GM12878 (cell line): ENCODE measurements around the gene CACNA1D. TPM values are rescaled to one million over a fixed set of nuclear protein-coding genes. Genes with fewer than 3 reads are reported as not detected.

Experiments
- ATAC-seq: fragments of 200-7000 bp; cut with Tn5 transposase; 3 replicates; pipeline ENCODE4 v1.9.1; 2020; ENCODE audit warnings: mild to moderate bottlenecking, moderate library complexity
- BruUV-seq: library from RNA; stranded (reverse); fragments of 400-500 nt; replicated peaks from 2 replicates; lab custom pipeline; 2021; lab: Mats Ljungman, UMichigan
- CTCF ChIA-PET: fragments of 300-600 bp; sonication (Branson Sonifier 250); formaldehyde crosslinking; extraction: SDS; loops from one replicate; lab custom pipeline; 2021; ENCODE audit warnings: inconsistent platforms; lab: Yijun Ruan, JAX
- POLR2A ChIA-PET: fragments of 350-600 bp; formaldehyde crosslinking; extraction: SDS; loops from one replicate; lab custom pipeline; 2021; ENCODE audit warnings: inconsistent platforms; lab: Charles Lee
- RAD21 ChIA-PET: fragments of 300-600 bp; sonication (Branson Sonifier 250); formaldehyde crosslinking; loops from one replicate; lab custom pipeline; 2023; ENCODE audit warnings: antibody characterized with exemption; ENCODE audit not compliant: unreplicated experiment; lab: Charles Lee
- SMC1A ChIA-PET: fragments of 300-600 bp; sonication (Branson Sonifier 250); formaldehyde crosslinking; loops from one replicate; lab custom pipeline; 2023; ENCODE audit not compliant: unreplicated experiment, uncharacterized antibody; lab: Charles Lee
- DNase-seq: peaks from one replicate; pipeline ENCODE4 v3.0.0-alpha.2; 2011; ENCODE audit warnings: low read depth, low spot score
- FAIRE-seq: peaks from 3 replicates; lab custom pipeline; 2011; peaks lifted over from hg19 to GRCh38; lab: Jason Lieb, UNC
- H2AFZ ChIP-seq: 2 replicates; pipeline ENCODE4 v1.6.0; 2011; ENCODE audit warnings: low read depth, low read length, control low read depth; ENCODE audit not compliant: control insufficient read depth
- H3K27ac ChIP-seq: 2 replicates; pipeline ENCODE4 v1.5.1; 2011; ENCODE audit warnings: control low read depth; ENCODE audit not compliant: control insufficient read depth, insufficient read depth
- H3K27me3 ChIP-seq, 2 experiments: replicated peaks in 1 of 2; 2 replicates each; pipeline versions ENCODE4 v1.6.0 to v1.6.1; 2011; ENCODE audit warnings: low read length in 1 of 2; ENCODE audit not compliant: control insufficient read depth in 2 of 2, insufficient read depth in 2 of 2
- H3K36me3 ChIP-seq, 2 experiments: 2 replicates each; pipeline ENCODE4 v1.5.1; 2011; ENCODE audit warnings: low read length in 1 of 2; ENCODE audit not compliant: control insufficient read depth in 2 of 2, insufficient read depth in 2 of 2
- H3K4me1 ChIP-seq: 2 replicates; pipeline ENCODE4 v1.6.1; 2011; ENCODE audit warnings: mild to moderate bottlenecking, low read length, moderate library complexity, mixed read lengths; ENCODE audit not compliant: control insufficient read depth, insufficient read depth
- H3K4me2 ChIP-seq: 2 replicates; pipeline ENCODE4 v1.6.0; 2011; ENCODE audit warnings: control low read depth; ENCODE audit not compliant: control insufficient read depth, insufficient read depth
- H3K4me3 ChIP-seq: fragments of 200-600 bp; sonication (generic); 2 replicates; pipeline ENCODE4 v1.5.1; 2016
- H3K79me2 ChIP-seq: 2 replicates; pipeline ENCODE4 v1.6.0; 2011; ENCODE audit warnings: low read length; ENCODE audit not compliant: control insufficient read depth, insufficient read depth
- H3K9ac ChIP-seq: 2 replicates; pipeline ENCODE4 v1.8.0; 2011; ENCODE audit warnings: low read length, control low read depth, mixed read lengths; ENCODE audit not compliant: control insufficient read depth, insufficient read depth
- H3K9me3 ChIP-seq: replicated peaks from 3 replicates; pipeline ENCODE4 v1.5.1; 2011; ENCODE audit warnings: mild to moderate bottlenecking, low read length; ENCODE audit not compliant: control insufficient read depth, insufficient read depth
- H4K20me1 ChIP-seq: 2 replicates; pipeline ENCODE4 v1.6.0; 2011; ENCODE audit not compliant: control insufficient read depth, insufficient read depth
- BHLHE40 ChIP-seq, 2 experiments: fragments of 450-650 bp in 1 of 2; IDR thresholded peaks; 2 replicates each; pipeline ENCODE4 v1.6.1; 2011 to 2017; ENCODE audit warnings: low read depth in 2 of 2, borderline replicate concordance in 1 of 2, improper control_type of control experiment in 1 of 2, low read length in 1 of 2, mild to moderate bottlenecking in 1 of 2
- CHD1 ChIP-seq: IDR thresholded peaks from 2 replicates; pipeline ENCODE4 v1.6.1; 2012; ENCODE audit warnings: low read depth, low read length, improper control_type of control experiment
- CHD4 ChIP-seq: fragments of 200-600 bp; sonication (generic); IDR thresholded peaks from 2 replicates; pipeline ENCODE4 v1.6.1; 2016; ENCODE audit warnings: mild to moderate bottlenecking
- ELK1 ChIP-seq: IDR thresholded peaks from 2 replicates; pipeline ENCODE4 v1.6.1; 2012; ENCODE audit warnings: low read depth, low read length, improper control_type of control experiment
- FOXK2 ChIP-seq: fragments of 450-650 bp; IDR thresholded peaks from 2 replicates; pipeline ENCODE4 v1.6.1; 2017; ENCODE audit warnings: mild to moderate bottlenecking, moderate library complexity
- HDGF ChIP-seq: fragments of 450-650 bp; IDR thresholded peaks from 2 replicates; pipeline ENCODE4 v1.6.1; 2016; ENCODE audit warnings: antibody characterized with exemption
- IKZF2 ChIP-seq, 2 experiments: fragments of 450-650 bp; IDR thresholded peaks; 2 replicates each; pipeline ENCODE4 v1.6.1; 2017; ENCODE audit warnings: mild to moderate bottlenecking in 2 of 2, moderate library complexity in 2 of 2
- MYC ChIP-seq: IDR thresholded peaks from 2 replicates; pipeline ENCODE4 v1.6.1; 2011; ENCODE audit warnings: mild to moderate bottlenecking, low read length, moderate library complexity, inconsistent platforms; ENCODE audit not compliant: insufficient read depth, insufficient replicate concordance, insufficient read length, severe bottlenecking
- PBX3 ChIP-seq: IDR thresholded peaks from 2 replicates; pipeline ENCODE4 v1.6.1; 2011; ENCODE audit warnings: mild to moderate bottlenecking, low read depth, low read length, moderate library complexity; ENCODE audit not compliant: insufficient replicate concordance
- POLR2AphosphoS2 ChIP-seq: IDR thresholded peaks from 2 replicates; pipeline ENCODE4 v1.6.1; 2011; ENCODE audit warnings: low read depth, mild to moderate bottlenecking, low read length, improper control_type of control experiment, moderate library complexity
- RAD21 ChIP-seq: IDR thresholded peaks from 2 replicates; pipeline ENCODE4 v1.6.1; 2011; ENCODE audit warnings: mild to moderate bottlenecking, low read depth, low read length, moderate library complexity; ENCODE audit not compliant: insufficient read depth
- RBBP5 ChIP-seq: fragments of 200-600 bp; sonication (generic); conservative IDR thresholded peaks from 2 replicates; pipeline ENCODE4 v1.6.1; 2016
- SKIL ChIP-seq: fragments of 450-650 bp; IDR thresholded peaks from 2 replicates; pipeline ENCODE4 v1.6.1; 2017; ENCODE audit warnings: mild to moderate bottlenecking, low read depth, inconsistent platforms; ENCODE audit not compliant: poor library complexity, severe bottlenecking
- WGBS: methylation state at CpG from one replicate; pipeline ENCODE4 v1.1.6; 2016; ENCODE audit warnings: low lambda C conversion rate; ENCODE audit not compliant: insufficient replicate concordance, insufficient coverage; ENCODE audit errors: missing lambda C conversion rate; 5-methylcytosine and 5-hydroxymethylcytosine counted together
- in situ Hi-C: fragments of 300-500 bp; cut with MboI; formaldehyde crosslinking; loops from 9 replicates; pipeline ENCODE4 v1.14.3; 2018; ENCODE audit warnings: mixed read lengths
- intact Hi-C: fragments of 100-400 bp; cut with micrococcal nuclease; formaldehyde crosslinking; loops from one replicate; pipeline ENCODE4 v1.14.2; 2022; ENCODE audit not compliant: unreplicated experiment
- polyA plus RNA-seq, 11 experiments: library from polyadenylated mRNA; depleted of rRNA in 4 of 11; unstranded in 6 of 11; stranded (reverse) in 5 of 11; fragments of >200 nt; fragmentation: Nextera tagmentation in 4 of 11; fragmentation: Illumina TruSeq in 1 of 11; extraction: Ambion mirVana in 4 of 11; extraction: Trizol in 1 of 11; gene quantifications; 1 replicate in 1 of 11; 2 replicates in 10 of 11; pipeline versions ENCODE4 v1.2.1 to v1.2.3, GENCODE V29; 2011 to 2016; ENCODE audit warnings: inconsistent platforms in 2 of 11, missing spikeins in 2 of 11, low read depth in 1 of 11
- total RNA-seq, 4 experiments: library from RNA; depleted of rRNA in 3 of 4; stranded (reverse); fragments of >200 nt in 3 of 4; fragmentation: Illumina TruSeq in 1 of 4; extraction: Trizol in 1 of 4; gene quantifications; 2 replicates each; pipeline versions ENCODE4 v1.2.1 to v1.2.3, GENCODE V29; 2013 to 2021

The CACNA1D gene
- total and polyA plus RNA-seq, 10 of the 15 experiments (the other 5 are each of a cell fraction or from before 2014, with no cell fraction given) = 0.21 to 24.4 (median 1.6) TPM

GRCh38 chr3:53694666-53695323, 200.4 kb downstream of the CACNA1D start:
- H3K4me1 ChIP-seq = no peaks in the 10 kb centered on the region
- WGBS = 39% methylated on average over 15 of the region's 15 CpGs
- in situ Hi-C loops = no loop called here
- POLR2A ChIA-PET = no interaction called here
- SMC1A ChIA-PET = no interaction called here
- TF ChIP-seq ELK1 = no peak
- no peak for TF ChIP-seq PBX3
- no peak for TF ChIP-seq POLR2AphosphoS2
- TF ChIP-seq IKZF2 (IDR thresholded peaks at IDR 0.05) = no peak
- TF ChIP-seq MYC = no peak
- no peak for TF ChIP-seq CHD1
- no peak for TF ChIP-seq SKIL
- TF ChIP-seq HDGF = no peak
- no peak for TF ChIP-seq FOXK2
- TF ChIP-seq RAD21 = no peak
- TF ChIP-seq CHD4 = no peak
- no peak for TF ChIP-seq BHLHE40 (IDR thresholded peaks at IDR 0.05; ENCODE audit: borderline replicate concordance in 1 of 2, low read depth in 2 of 2, low read length in 1 of 2)
- TF ChIP-seq RBBP5 = no peak
- TF ChIP-seq, all 136 proteins: peak for 0
- ATAC-seq = no peak
- no peak for DNase-seq
- BruUV-seq = no TSS peak
- H3K27me3 ChIP-seq = no peaks in the 10 kb centered on the region
- H3K9ac ChIP-seq = no peak overlapping the region
- no peak overlapping the region for H2AFZ ChIP-seq
- no peaks in the 10 kb centered on the region for H4K20me1 ChIP-seq
- no peak overlapping the region for H3K4me2 ChIP-seq
- H3K27ac ChIP-seq = no peak overlapping the region
- no peaks in the 10 kb centered on the region for H3K36me3 ChIP-seq
- no peaks in the 10 kb centered on the region for H3K9me3 ChIP-seq
- ChIA-PET CTCF (interaction anchor here (0.9 kb wide), 1 partner anchor 12 kb away, joined by 3 read pairs; no protein-coding TSS in a partner anchor), RAD21 (no interaction called here)
- intact Hi-C loops = no loop called here
- no peaks in the 10 kb centered on the region for H3K79me2 ChIP-seq
- H3K4me3 ChIP-seq = no peak overlapping the region
- FAIRE-seq = no peak
